ENCODE results near the gene CHMP2B.

CHMP2B gene

GRCh38 chr3:87227104-87227834 is at the start of gene CHMP2B:
Gene CHMP2B, plus strand, starts transcription at chr3:87227309. Its CDS starts 214 bp downstream, at chr3:87227523.
- peak; percentile 81 to 91 for DNase-seq

- DNase-seq, result no peak
These were observed 47.5 kb upstream of the CHMP2B start for GRCh38 chr3:87179642-87180041.

GRCh38 chr3:87181551-87181950 is 45.6 kb upstream of the CHMP2B start:
- no peak for DNase-seq

- no peak for DNase-seq
These were observed 45.1 kb upstream of the CHMP2B start for GRCh38 chr3:87182023-87182422.

GRCh38 chr3:87186608-87187159 is 40.4 kb upstream of the CHMP2B start:
- DNase-seq, result no peak

- DNase-seq, result no peak
These were observed 35.9 kb upstream of the CHMP2B start for GRCh38 chr3:87191175-87191574.

- DNase-seq, result no peak
These were observed 35.5 kb upstream of the CHMP2B start for GRCh38 chr3:87191641-87192040.

GRCh38 chr3:87196879-87197278 is 30.2 kb upstream of the CHMP2B start:
- DNase-seq, result no peak

GRCh38 chr3:87197531-87197930 is 29.6 kb upstream of the CHMP2B start:
- DNase-seq, result no peak

- DNase-seq, result no peak
These were observed 28.3 kb upstream of the CHMP2B start for GRCh38 chr3:87198774-87199173.

- DNase-seq, result no peak
These were observed 27.5 kb upstream of the CHMP2B start for GRCh38 chr3:87199628-87200027.

- no peak for DNase-seq
These were observed 27.0 kb upstream of the CHMP2B start for GRCh38 chr3:87200060-87200647.

GRCh38 chr3:87201727-87202126 is 25.4 kb upstream of the CHMP2B start:
- DNase-seq, result no peak

- no peak for DNase-seq
These were observed 23.3 kb upstream of the CHMP2B start for GRCh38 chr3:87203809-87204208.

- DNase-seq, result no peak
These were observed 21.0 kb upstream of the CHMP2B start for GRCh38 chr3:87206070-87206469.

- no peak for DNase-seq
These were observed 20.5 kb upstream of the CHMP2B start for GRCh38 chr3:87206635-87207034.

- DNase-seq, result no peak
These were observed 19.6 kb upstream of the CHMP2B start for GRCh38 chr3:87207460-87207859.

GRCh38 chr3:87209111-87209510 is 18.0 kb upstream of the CHMP2B start:
- DNase-seq, result no peak

- DNase-seq, result no peak
These were observed 8.5 kb upstream of the CHMP2B start for GRCh38 chr3:87218560-87218959.

GRCh38 chr3:87219611-87220010 is 7.5 kb upstream of the CHMP2B start:
- DNase-seq, result no peak

GRCh38 chr3:87225659-87226058 is 1.4 kb upstream of the CHMP2B start:
- DNase-seq, result peak; percentile 8 to 20

- no peak for DNase-seq
These were observed 681 bp downstream of the CHMP2B start for GRCh38 chr3:87227835-87228144.

GRCh38 chr3:87228316-87228715 is 1.2 kb downstream of the CHMP2B start:
- DNase-seq, result no peak

- no peak for DNase-seq
These were observed 2.0 kb downstream of the CHMP2B start for GRCh38 chr3:87229113-87229512.

GRCh38 chr3:87233805-87234204 is 6.7 kb downstream of the CHMP2B start:
- DNase-seq, result no peak
